ENCODE data around the gene HADHA. TPM values are rescaled to one million over a fixed set of nuclear protein-coding genes. Genes with fewer than 3 reads are reported as not detected.
A peak's percentile ranks its signal among the peaks of the same experiment; 100 is the strongest.

HADHA gene
- total RNA-seq, 2 donors from 2014 or later = 98.3 to 110 TPM

- DNase-seq = no peak
- Histone ChIP-seq H3K4me3 (no peak overlapping the region), H3K4me1 (peaks cover 39% of the 10 kb centered on the region), H3K36me3 (replicated peaks in 1 of 2; ENCODE audit: insufficient read depth in 1 of 2, low read depth in 2 of 2) (peaks cover 0 to 9% of the 10 kb centered on the region in 2 donors), H3K27ac (peak overlapping the region in 2 of 4 donors; percentile 8 to 37), H3K9me3 (no peaks in the 10 kb centered on the region), H3K27me3 (no peaks in the 10 kb centered on the region)
- 80 to 94% methylated on average over 4 of the region's 4 CpGs for WGBS, 2 donors
- intact Hi-C loops (cut with DNase I) = no loop called here
- no peak for ATAC-seq
- TF ChIP-seq CTCF (IDR thresholded peaks at IDR 0.05) (no peak), POLR2A (IDR thresholded peaks at IDR 0.05) (no peak)
These were observed 32.2 kb upstream of the HADHA start for GRCh38 chr2:26276484-26277227.

DNA sequence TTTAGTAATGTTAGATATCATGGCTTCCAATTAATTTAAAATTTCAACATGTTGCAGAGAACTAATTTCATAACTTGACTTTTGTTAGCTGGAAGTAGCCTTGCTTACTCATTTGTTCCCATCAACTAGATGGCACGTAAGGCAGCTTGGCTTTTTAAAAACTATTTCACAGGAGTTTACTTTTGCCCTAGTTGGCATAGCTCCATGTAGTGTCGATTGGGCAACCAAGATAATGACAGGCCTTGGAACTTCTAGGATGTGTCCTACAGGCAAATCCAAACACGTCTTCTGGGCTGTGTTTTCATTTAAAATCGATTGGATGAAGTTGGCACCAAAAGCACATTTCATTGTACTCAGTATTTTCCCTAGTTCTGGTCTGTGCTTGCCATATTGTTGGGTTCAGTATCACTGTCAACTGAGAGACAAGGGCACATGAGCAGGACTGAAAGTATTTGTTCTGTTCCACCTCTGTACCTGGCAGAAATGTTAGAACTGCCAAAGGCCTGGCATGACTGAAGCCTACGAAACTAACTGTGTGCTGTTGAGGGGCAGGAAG is 29.7 kb upstream of the HADHA start:
- DNase-seq (peak; percentile 83 to 96 (median 90)), ATAC-seq (peak; percentile 96)
- intact Hi-C loops (cut with DNase I) = no loop called here
- Histone ChIP-seq H3K4me3 (no peak overlapping the region), H3K27me3 (no peaks in the 10 kb centered on the region), H3K36me3 (replicated peaks in 1 of 2; ENCODE audit: insufficient read depth in 1 of 2, low read depth in 2 of 2) (peaks cover 0 to 5% of the 10 kb centered on the region in 2 donors), H3K4me1 (peaks cover 39% of the 10 kb centered on the region), H3K27ac (peak overlapping the region; percentile 74 to 92 (median 80)), H3K9me3 (no peaks in the 10 kb centered on the region)
- peak in 2 of 3 donors; percentile 42 to 50 for TF ChIP-seq POLR2A (IDR thresholded peaks at IDR 0.05)
- TF ChIP-seq CTCF (IDR thresholded peaks at IDR 0.05) = peak in 1 of 7 experiments; percentile 33
- 9 to 10% methylated on average over 5 of the region's 5 CpGs for WGBS, 2 donors

DNA sequence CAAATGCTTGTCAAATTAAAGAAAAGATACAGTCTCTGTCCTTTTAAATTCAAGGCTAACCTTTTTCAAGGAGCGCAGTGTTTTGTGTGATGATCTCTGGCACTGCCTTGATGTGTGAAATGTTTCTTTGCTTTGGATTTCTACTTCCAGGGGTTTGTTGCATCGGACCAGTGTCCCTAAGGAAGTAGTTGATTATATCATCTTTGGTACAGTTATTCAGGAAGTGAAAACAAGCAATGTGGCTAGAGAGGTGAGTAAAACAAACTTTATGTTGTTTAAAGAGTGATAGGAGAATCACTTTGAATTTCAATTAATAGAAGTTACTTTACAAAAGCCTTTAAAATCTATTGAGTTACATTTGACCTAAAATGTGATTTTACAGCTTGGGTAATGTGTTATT is 29.1 kb upstream of the HADHA start:
- Histone ChIP-seq H3K4me3 (no peak overlapping the region), H3K36me3 (replicated peaks in 1 of 2; ENCODE audit: insufficient read depth in 1 of 2, low read depth in 2 of 2) (peaks cover 0 to 5% of the 10 kb centered on the region in 2 donors), H3K27ac (peak overlapping the region; percentile 74 to 92 (median 80)), H3K4me1 (peaks cover 39% of the 10 kb centered on the region), H3K27me3 (no peaks in the 10 kb centered on the region), H3K9me3 (no peaks in the 10 kb centered on the region)
- ATAC-seq = no peak
- no peak for TF ChIP-seq CTCF (IDR thresholded peaks at IDR 0.05)
- no peak for TF ChIP-seq POLR2A (IDR thresholded peaks at IDR 0.05)
- intact Hi-C loops (cut with DNase I) = no loop called here
- 24 to 35% methylated on average over 2 of the region's 2 CpGs for WGBS, 2 donors
- no peak for DNase-seq

DNA sequence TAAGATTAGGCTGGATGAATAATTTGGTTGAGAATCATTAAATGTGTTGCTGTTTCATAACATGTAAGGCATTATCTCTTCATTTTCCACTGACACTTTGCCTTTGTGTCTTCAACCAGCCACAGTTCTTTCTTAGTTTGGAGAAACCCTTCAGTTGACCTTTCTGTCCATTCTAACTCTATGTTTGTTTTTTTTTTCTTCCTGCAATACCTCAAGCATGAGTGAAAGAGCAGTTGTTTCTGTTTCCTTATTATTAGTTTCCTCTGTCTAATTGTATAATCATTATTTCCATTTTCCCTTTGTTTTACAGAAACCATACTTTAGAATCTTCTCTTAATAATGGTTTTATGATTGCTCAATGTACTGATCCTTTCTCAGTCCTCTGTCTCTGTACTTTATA is 25.9 kb upstream of the HADHA start:
- Histone ChIP-seq H3K36me3 (replicated peaks in 1 of 2; ENCODE audit: insufficient read depth in 1 of 2, low read depth in 2 of 2) (peaks cover 2 to 4% of the 10 kb centered on the region in 2 donors), H3K4me1 (peaks cover 30% of the 10 kb centered on the region), H3K27ac (peak overlapping the region in 1 of 4 donors; percentile 32), H3K4me3 (no peak overlapping the region), H3K27me3 (no peaks in the 10 kb centered on the region), H3K9me3 (no peaks in the 10 kb centered on the region)
- ATAC-seq (no peak), DNase-seq (no peak)
- intact Hi-C loops (cut with DNase I) = no loop called here
- TF ChIP-seq POLR2A (IDR thresholded peaks at IDR 0.05) (no peak), CTCF (IDR thresholded peaks at IDR 0.05) (no peak)
